ENCODE results near the gene ARID5A. TPM values are rescaled to one million over a fixed set of nuclear protein-coding genes. Genes with fewer than 3 reads are reported as not detected.
A peak's percentile ranks its signal among the peaks of the same experiment; 100 is the strongest.

Gene ARID5A
- total RNA-seq, 2 donors from 2014 or later = 424 to 433 TPM

- ATAC-seq (replicated peaks in 1 of 2) (peak; percentile 94 to 98), DNase-seq (peak; percentile 32 to 49)
- Mint-ChIP-seq H3K27me3 (ENCODE audit: low read depth) (no peaks in the 10 kb centered on the region), H3K27ac (peak overlapping the region; percentile 97), H3K9me3 (no peaks in the 10 kb centered on the region), H3K4me1 (ENCODE audit: low read depth) (peaks cover 19% of the 10 kb centered on the region), H3K4me3 (peak overlapping the region in 1 of 2 donors; percentile 62), H3K36me3 (ENCODE audit: insufficient read depth in 2 of 2) (peaks cover 15 to 33% of the 10 kb centered on the region in 2 donors)
Measured at GRCh38 chr2:96601382-96602292, 65.1 kb downstream of the ARID5A start.

Other genes starting within 250 kb of the ARID5A start
- 100 to 1,000 TPM; 188 to 228 TPM for gene SNRNP200, start 231.2 kb upstream of the ARID5A start, total RNA-seq
- 10 to 100 TPM; 28.0 to 31.4 TPM for gene ITPRIPL1, start 211.4 kb upstream of the ARID5A start, total RNA-seq
- 10 to 100 TPM; 82.2 to 86.2 TPM for gene NCAPH, start 201.0 kb upstream of the ARID5A start, total RNA-seq
- 1 to 10 TPM; 4.4 to 5.3 TPM for gene NEURL3, start 31.4 kb upstream of the ARID5A start, total RNA-seq
- gene KANSL3, start 101.6 kb downstream of the ARID5A start, total RNA-seq = 10 to 100 TPM; 59.8 to 66.9 TPM
- gene FER1L5, start 106.0 kb downstream of the ARID5A start, total RNA-seq = not detected
- gene LMAN2L, start 203.3 kb downstream of the ARID5A start, total RNA-seq = 1 to 10 TPM; 7.8 to 8.0 TPM
- gene CNNM4, start 224.2 kb downstream of the ARID5A start, total RNA-seq = 1 to 10 TPM; 9.1 to 9.5 TPM

Data from activated T-cell treated with anti-CD3 and anti-CD28 coated beads, Interleukin-2, amount 50 U/mL, for 72 hours (primary cell).